ENCODE data around the gene INO80C. TPM values are rescaled to one million over a fixed set of nuclear protein-coding genes. Genes with fewer than 3 reads are reported as not detected.

The INO80C gene
- total RNA-seq, 1 experiment from 2014 or later, result 42.3 TPM

- no peak for TF ChIP-seq ATF1 (CRISPR knock-in tag; IDR thresholded peaks at IDR 0.05)
- TF ChIP-seq HMGA2 (CRISPR knock-in tag; IDR thresholded peaks at IDR 0.05), result no peak
Measured at GRCh38 chr18:35507192-35507591, 9.4 kb upstream of the INO80C start (continued).

GRCh38 chr18:35506024-35506712 is 8.4 kb upstream of the INO80C start:
- TF ChIP-seq STAT6 (CRISPR knock-in tag; conservative IDR thresholded peaks at IDR 0.05; ENCODE audit: low read depth), result no peak
- no peaks in the 10 kb centered on the region for H3K27me3 Mint-ChIP-seq (ENCODE audit: low read depth)
- no peak overlapping the region for H3K27ac Mint-ChIP-seq
- DNase-seq (ENCODE audit: low spot score), result no peak
- peaks cover 7% of the 10 kb centered on the region for H3K4me1 Mint-ChIP-seq
- ChIA-PET CTCF (no interaction called here), POLR2A (interaction anchor here (0.7 kb wide), 1 partner anchor 8 kb away, joined by 3 read pairs; the partner anchor contains the start of gene INO80C)
- no peak for ATAC-seq
- no peaks in the 10 kb centered on the region for H3K36me3 Mint-ChIP-seq
- no peaks in the 10 kb centered on the region for H3K9me3 Mint-ChIP-seq
- H3K4me3 Mint-ChIP-seq, result no peak overlapping the region

GRCh38 chr18:35504996-35505395 is 7.2 kb upstream of the INO80C start:
- ChIA-PET POLR2A (interaction anchor here (0.6 kb wide), 1 partner anchor 409 kb away, joined by 3 read pairs; no protein-coding TSS in a partner anchor), CTCF (no interaction called here)
- Mint-ChIP-seq H3K27ac (no peak overlapping the region), H3K36me3 (no peaks in the 10 kb centered on the region), H3K4me3 (no peak overlapping the region), H3K4me1 (peaks cover 17% of the 10 kb centered on the region), H3K27me3 (ENCODE audit: low read depth) (no peaks in the 10 kb centered on the region), H3K9me3 (no peaks in the 10 kb centered on the region)
- TF ChIP-seq ESRRA (CRISPR knock-in tag; IDR thresholded peaks at IDR 0.05; ENCODE audit: borderline replicate concordance), result no peak
- TF ChIP-seq KAT7 (CRISPR knock-in tag; IDR thresholded peaks at IDR 0.05; ENCODE audit: borderline replicate concordance), result no peak
- TF ChIP-seq CREM (CRISPR knock-in tag; IDR thresholded peaks at IDR 0.05), result no peak
- TF ChIP-seq SOX15 (CRISPR knock-in tag; IDR thresholded peaks at IDR 0.05), result no peak
- no peak for TF ChIP-seq ZNF416 (CRISPR knock-in tag; IDR thresholded peaks at IDR 0.05)
- no peak for TF ChIP-seq MXD4 (CRISPR knock-in tag; IDR thresholded peaks at IDR 0.05; ENCODE audit: borderline replicate concordance)
- TF ChIP-seq ELF4 (CRISPR knock-in tag; IDR thresholded peaks at IDR 0.05; ENCODE audit: low read depth), result no peak
- TF ChIP-seq NFE2L1 (CRISPR knock-in tag; IDR thresholded peaks at IDR 0.05), result no peak
- DNase-seq (ENCODE audit: low spot score) (no peak), ATAC-seq (no peak)

GRCh38 chr18:35502052-35502451 is 4.3 kb upstream of the INO80C start:
- no peaks in the 10 kb centered on the region for H3K9me3 Mint-ChIP-seq
- POLR2A ChIA-PET, result no interaction called here
- no peak overlapping the region for H3K27ac Mint-ChIP-seq

GRCh38 chr18:35501369-35501768 is 3.6 kb upstream of the INO80C start:
- Mint-ChIP-seq H3K9me3 (no peaks in the 10 kb centered on the region), H3K36me3 (no peaks in the 10 kb centered on the region), H3K4me3 (no peak overlapping the region), H3K4me1 (peaks cover 33% of the 10 kb centered on the region), H3K27me3 (ENCODE audit: low read depth) (no peaks in the 10 kb centered on the region), H3K27ac (no peak overlapping the region)
- DNase-seq (ENCODE audit: low spot score) (no peak), ATAC-seq (no peak)
- CTCF ChIA-PET, result interaction anchor here (1.2 kb wide), 1 partner anchor 115 kb away, joined by 3 read pairs; no protein-coding TSS in a partner anchor
- TF ChIP-seq ZSCAN18 (CRISPR knock-in tag; IDR thresholded peaks at IDR 0.05), result no peak
- POLR2A ChIA-PET, result no interaction called here

More at GRCh38 chr18:35502052-35502451, 4.3 kb upstream of the INO80C start:
- CTCF ChIA-PET, result interaction anchor here (1.2 kb wide), 1 partner anchor 116 kb away, joined by 3 read pairs; no protein-coding TSS in a partner anchor
- no peaks in the 10 kb centered on the region for H3K27me3 Mint-ChIP-seq (ENCODE audit: low read depth)
- ATAC-seq (no peak), DNase-seq (ENCODE audit: low spot score) (no peak)
- peaks cover 26% of the 10 kb centered on the region for H3K4me1 Mint-ChIP-seq
- no peak for TF ChIP-seq ZBTB21 (CRISPR knock-in tag; IDR thresholded peaks at IDR 0.05; ENCODE audit: borderline replicate concordance)
- H3K4me3 Mint-ChIP-seq, result no peak overlapping the region
- H3K36me3 Mint-ChIP-seq, result no peaks in the 10 kb centered on the region

Measured in WTC11 (cell line).